EL (cell line): ENCODE data around the gene COMMD1.
"Not testable (repeated sequence)": the region's sequence is repeated elsewhere in the genome, so short reads cannot be mapped to it uniquely, and the experiment has no call there.

Experiments
- DNase-seq: peaks from one replicate; pipeline ENCODE4 v3.0.0-alpha.2; 2016

Gene COMMD1

GRCh38 chr2:62146790-62147189 is 241.3 kb downstream of the COMMD1 start:
- not testable (repeated sequence) for DNase-seq

GRCh38 chr2:62147610-62148301 is 242.3 kb downstream of the COMMD1 start:
- peak; percentile 78 for DNase-seq

DNA sequence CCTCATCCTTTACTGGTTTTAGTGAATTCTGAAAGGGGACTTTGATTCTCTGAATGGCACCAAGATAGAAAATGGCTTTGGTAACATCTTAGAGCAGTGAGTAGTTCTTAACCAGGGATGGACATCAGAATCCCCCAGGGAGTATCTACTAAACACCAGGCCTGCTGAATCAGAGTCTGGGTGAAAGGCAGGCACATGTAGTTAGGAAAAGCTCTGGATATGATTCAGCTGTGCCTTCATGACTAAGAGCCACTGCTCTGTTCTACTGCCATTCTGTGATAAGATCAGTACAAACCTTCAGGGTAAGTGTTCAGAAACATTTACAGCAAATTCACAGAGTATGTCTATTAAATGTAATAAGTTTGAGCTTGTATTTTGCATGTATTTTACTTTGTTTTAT is 244.2 kb downstream of the COMMD1 start:
- DNase-seq, result peak; percentile 91

DNA sequence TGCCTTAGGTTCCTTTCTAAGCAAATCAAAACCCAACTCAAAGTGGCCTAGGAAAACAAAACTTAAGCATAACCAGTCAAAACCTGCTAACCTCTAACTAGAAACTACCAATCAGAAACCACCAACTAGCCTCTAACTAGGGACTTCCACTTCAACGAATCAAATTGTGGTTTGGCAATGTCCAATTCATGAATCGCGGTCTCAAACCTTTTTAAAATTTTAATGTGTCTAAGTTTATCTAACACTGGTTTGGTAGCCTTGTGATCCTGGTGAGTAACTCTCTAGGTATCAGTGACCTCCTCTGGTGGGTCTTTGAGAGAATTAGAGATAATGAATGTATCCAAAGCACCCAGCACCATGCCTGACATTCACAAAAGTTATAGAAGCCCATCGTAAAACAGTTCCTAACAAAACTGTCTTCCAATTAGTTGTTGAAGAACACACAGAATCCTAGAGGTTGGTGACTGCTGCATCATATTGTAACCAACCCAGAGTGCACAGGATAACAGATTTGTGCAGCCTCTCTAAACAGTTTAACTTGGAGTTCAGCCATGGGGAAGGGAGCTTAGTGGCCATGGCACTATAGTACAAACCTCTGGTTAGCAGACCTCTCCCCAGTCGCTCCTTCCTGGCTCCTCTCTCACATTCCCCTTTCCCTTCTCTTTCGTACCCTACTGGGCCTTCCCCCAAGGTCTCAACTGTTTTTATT is 245.3 kb downstream of the COMMD1 start:
- peak; percentile 23 for DNase-seq

DNA sequence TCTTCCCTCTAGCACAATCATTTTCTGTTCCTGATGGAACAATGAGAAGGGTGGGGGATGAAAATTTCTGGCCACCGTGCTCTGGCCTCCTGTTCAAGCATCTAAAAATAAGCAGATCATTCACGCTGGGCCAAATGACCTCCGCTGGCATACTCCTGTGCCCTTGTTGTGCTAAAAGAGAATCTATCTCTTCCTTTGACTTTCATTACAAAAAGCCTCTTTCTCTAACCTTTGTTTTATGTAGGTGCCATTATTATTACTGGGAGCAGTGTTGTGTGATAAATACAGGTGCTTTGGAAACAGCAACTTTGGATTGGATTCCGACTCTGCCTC is 245.8 kb downstream of the COMMD1 start:
- no peak for DNase-seq

GRCh38 chr2:62152000-62152399 is 246.5 kb downstream of the COMMD1 start:
- DNase-seq, result peak; percentile 57

- DNase-seq, result no peak
Observed at GRCh38 chr2:62156861-62157496, 251.5 kb downstream of the COMMD1 start.

DNA sequence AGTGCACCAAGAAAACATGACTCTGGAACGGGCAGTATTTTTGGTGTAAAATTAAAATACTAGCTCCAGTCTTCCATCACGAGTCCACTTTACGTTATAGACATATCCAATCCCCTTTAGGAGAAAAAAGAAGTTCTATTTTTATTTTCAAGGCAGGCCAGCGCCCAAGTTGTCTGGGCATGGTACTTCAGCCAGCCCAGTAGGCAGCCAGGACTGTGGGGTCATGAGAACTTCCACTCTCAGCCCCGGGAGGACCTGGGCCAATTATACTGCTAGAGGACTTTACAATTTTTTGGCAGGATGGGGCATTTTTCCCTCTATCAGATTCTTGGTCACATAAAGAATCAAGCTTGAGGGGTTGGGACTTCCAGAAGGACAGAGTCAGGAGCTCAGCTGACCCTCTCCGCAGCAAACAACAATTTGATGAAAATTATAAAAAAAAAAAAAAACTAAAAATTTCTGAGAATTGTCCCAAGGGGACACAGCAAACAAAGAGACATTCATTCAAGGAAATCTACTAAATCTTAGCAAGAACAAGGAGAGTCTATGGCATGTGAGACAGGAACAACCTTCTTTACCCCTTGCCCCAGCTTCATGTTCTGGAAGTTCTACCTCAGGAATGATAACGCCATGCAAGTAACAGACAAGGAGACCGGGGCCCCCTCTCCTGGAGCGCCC is 253.1 kb downstream of the COMMD1 start:
- no peak for DNase-seq

DNA sequence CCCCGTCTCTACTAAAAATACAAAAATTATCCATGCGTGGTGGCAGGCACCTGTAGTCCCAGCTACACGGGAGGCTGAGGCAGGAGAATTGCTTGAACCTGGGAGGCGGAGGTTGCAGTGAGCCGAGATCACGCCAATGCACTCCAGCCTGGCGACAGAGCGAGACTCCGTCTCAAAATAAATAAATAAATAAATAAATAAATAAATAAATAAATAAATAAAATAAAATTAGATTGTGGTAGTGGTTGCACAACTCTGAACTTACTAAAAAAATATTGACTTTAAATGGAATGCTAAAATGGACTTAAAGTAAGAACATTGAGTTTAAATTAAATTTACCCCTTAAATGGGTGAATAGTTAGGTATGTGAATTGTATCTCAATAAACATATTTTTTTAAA is 255.2 kb downstream of the COMMD1 start:
- not testable (repeated sequence) for DNase-seq

DNA sequence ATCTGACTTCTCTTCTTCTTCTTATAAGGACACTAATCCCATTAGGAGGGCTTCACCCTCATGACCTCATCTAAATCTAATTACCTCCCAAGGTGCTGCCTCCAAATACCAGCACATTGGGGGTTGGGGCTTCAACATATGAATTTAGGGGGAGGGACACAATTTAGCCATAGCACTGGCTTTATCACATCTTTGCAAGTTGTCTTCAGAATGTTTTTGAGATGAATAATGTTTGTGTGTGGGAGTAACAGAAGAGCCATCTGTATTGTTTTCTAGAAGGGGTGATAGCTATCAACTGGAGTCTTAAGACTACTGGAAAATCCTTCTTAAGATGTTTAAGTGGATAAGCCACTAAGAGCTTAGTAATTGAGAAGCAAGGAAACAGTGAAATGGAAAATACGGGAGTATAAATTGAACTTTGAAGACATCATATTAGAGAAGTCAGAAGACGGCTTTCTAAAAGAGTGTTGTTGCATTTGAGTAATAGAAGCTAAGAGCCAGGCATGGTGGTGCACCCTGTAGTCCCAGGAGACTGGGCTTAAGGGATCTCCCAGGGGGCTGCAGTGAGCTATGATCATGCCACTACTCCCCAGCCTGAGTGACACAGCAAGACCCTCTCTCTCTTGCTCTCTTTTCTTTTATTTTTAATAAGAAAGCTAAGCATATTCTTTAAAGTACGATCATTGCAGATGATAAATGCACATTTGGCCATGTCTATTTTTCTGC is 257.8 kb downstream of the COMMD1 start:
- DNase-seq, result no peak

- no peak for DNase-seq
Observed at GRCh38 chr2:62163834-62164233, 258.4 kb downstream of the COMMD1 start.

GRCh38 chr2:62175728-62176127 is 270.3 kb downstream of the COMMD1 start:
- DNase-seq, result no peak

DNA sequence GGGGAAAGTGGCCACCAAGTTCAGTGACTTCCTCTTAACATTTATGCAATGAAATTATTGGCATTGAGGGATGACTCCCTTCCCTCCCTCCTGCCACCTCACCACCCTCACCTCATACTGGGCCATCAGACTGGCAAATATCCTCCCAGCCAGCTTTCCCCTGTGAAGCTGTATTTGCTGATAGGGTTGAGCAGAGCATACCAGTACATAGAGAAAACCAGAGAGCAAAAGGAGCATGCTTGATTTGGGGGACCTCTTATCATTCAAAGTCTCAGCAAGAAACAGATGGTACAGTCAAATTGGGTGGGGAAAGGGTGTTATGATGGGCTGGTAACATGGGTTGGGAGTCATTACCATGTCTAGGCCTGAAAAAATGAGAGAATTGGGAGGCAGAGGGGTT is 271.3 kb downstream of the COMMD1 start:
- no peak for DNase-seq

- no peak for DNase-seq
Observed at GRCh38 chr2:62177392-62178049, 272.0 kb downstream of the COMMD1 start.

DNA sequence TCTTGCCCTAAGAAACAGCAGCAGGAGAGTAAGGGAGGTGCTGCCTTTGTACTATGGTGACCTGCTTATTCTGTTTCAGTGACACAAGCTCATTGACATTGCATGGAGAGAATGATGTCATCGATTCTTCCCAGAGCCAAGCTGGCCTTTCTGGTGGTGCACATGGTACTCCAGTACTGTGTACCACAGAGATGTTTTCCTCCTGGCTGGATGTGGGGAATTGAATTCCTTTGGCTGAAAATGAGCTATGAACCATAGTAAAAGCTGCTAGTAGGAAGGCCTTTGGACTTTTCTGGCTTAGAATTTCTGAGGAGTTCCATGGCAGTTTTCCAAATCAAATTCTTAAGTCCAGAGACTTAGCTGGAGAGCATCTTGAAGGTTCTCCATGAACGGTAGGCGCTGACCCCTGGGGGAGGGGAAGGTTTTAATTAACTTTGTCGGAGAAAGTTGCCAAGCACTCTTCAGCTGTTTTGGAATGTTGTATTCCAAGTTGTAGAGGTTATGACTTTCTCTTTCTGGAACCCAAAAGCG is 273.3 kb downstream of the COMMD1 start:
- no peak for DNase-seq

DNA sequence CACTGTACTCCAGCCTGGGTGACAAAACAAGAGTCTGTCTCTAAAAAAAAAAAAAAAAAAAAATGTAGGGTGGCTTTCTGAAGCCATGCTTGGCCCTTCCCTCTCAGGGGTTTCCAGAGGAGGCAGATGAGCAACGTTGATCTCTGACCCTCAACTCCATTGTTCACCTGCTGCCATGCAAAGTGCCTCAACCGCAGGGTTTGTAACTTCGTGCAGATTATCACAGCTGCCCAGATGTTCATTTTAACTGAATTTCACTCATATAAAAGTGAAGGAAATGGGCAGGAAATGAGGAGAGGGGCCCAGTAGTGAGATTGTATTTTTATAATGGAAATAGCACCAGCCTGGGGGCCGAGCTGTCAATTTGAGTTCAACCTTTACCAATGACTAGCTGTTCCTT is 275.5 kb downstream of the COMMD1 start:
- no peak for DNase-seq

- no peak for DNase-seq
Observed at GRCh38 chr2:62181843-62182242, 276.4 kb downstream of the COMMD1 start.

GRCh38 chr2:62184512-62185230 is 279.2 kb downstream of the COMMD1 start:
- DNase-seq, result no peak
